HepG2 (cell line): ENCODE results near the gene TKFC.

Experiments used
- CREB3 ChIP-seq: sonication (generic); formaldehyde crosslinking; IDR thresholded peaks from 2 replicates; pipeline ENCODE4 v1.5.0; 2020; ENCODE audit warnings: missing genetic modification reagents
- FOXM1 ChIP-seq: sonication (generic); formaldehyde crosslinking; IDR thresholded peaks from 2 replicates; pipeline ENCODE4 v1.5.0; 2020; ENCODE audit warnings: missing genetic modification reagents

- no peak for TF ChIP-seq CREB3 (CRISPR knock-in tag)
- no peak for TF ChIP-seq FOXM1 (CRISPR knock-in tag)
Observed at GRCh38 chr11:61295596-61295926, 37.5 kb upstream of the TKFC start.
